BLaER1 treated with 17β-estradiol and CSF1 and Interleukin-3, amounts not matched to agents 10 nM and 100 nM (cell line): Measurements from ENCODE around the gene ANP32B.

Experiments used
- H3K27ac ChIP-seq, 11 experiments: shearing (Covaris generic); formaldehyde crosslinking; 2 replicates each; pipeline ENCODE4 v1.8.1; 2022
- H3K27me3 ChIP-seq, 11 experiments: shearing (Covaris generic); formaldehyde crosslinking; 2 replicates each; pipeline ENCODE4 v1.8.1; 2022
- H3K36me3 ChIP-seq, 11 experiments: shearing (Covaris generic); formaldehyde crosslinking; 2 replicates each; pipeline ENCODE4 v1.8.1; 2022
- H3K4me1 ChIP-seq, 10 experiments: shearing (Covaris generic); formaldehyde crosslinking; 2 replicates each; pipeline ENCODE4 v1.8.1; 2022
- H3K4me2 ChIP-seq, 11 experiments: shearing (Covaris generic); formaldehyde crosslinking; 2 replicates each; pipeline ENCODE4 v1.8.1; 2022
- H3K4me3 ChIP-seq, 10 experiments: shearing (Covaris generic); formaldehyde crosslinking; 2 replicates each; pipeline ENCODE4 v1.8.1; 2022
- H3K9ac ChIP-seq, 11 experiments: shearing (Covaris generic); formaldehyde crosslinking; 2 replicates each; pipeline ENCODE4 v1.8.1; 2022
- H3K9me3 ChIP-seq, 11 experiments: shearing (Covaris generic); formaldehyde crosslinking; replicated peaks in 1 of 11; 2 replicates each; pipeline ENCODE4 v1.8.1; 2022
- H4K20me1 ChIP-seq, 11 experiments: shearing (Covaris generic); formaldehyde crosslinking; 2 replicates each; pipeline ENCODE4 v1.8.1; 2022
- Cebpa-rat ChIP-seq, 11 experiments: shearing (Covaris generic); IDR thresholded peaks; 2 replicates each; pipeline ENCODE4 v1.8.1; 2022

The ANP32B gene

DNA sequence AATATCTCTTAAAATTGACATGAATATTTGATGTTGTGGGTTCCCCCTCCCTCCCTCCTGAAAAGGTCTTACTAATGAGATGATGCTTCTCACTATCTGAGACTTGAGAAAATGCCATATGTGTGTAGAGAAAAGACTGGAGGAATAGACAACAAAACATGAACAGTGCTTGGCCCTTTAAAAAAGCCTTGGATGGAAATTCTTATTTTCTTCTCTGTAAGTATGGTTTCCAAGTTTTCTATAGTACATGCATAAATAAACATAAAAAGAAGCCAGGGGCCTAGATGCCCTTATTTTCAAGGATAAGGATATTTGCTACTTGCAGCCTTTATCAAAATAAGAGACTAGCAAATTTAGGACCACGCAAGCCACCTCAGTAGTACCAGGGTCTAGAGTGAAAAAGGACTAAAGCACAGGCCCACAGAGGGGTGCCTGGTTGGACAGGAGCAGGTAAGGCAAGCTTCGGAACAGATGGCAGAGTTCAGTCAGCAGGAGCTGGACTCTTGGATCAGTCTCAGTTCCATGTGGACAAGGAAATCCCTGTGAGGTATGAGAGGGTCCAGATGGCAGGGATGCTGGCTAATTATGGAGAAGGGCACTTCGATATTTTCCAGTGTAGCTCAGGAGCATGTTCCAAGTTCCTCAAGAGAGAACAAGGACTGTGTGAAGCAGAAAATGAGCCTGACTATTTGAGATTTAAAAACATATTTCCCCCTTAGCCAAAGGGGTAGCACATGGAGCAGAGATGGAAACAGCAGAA lies 4.6 kb upstream of the ANP32B start:
- Histone ChIP-seq H3K4me2 (no peak overlapping the region), H3K4me3 (no peak overlapping the region), H3K27me3 (no peaks in the 10 kb centered on the region), H3K9ac (no peak overlapping the region; a peak in 1 of 22 replicates), H4K20me1 (no peaks in the 10 kb centered on the region), H3K9me3 (peaks cover 0 to 12% (median 7%) of the 10 kb centered on the region in 11 experiments; a peak in 9 of 22 replicates), H3K27ac (no peak overlapping the region), H3K36me3 (no peaks in the 10 kb centered on the region), H3K4me1 (peaks cover 0 to 20% (median 15%) of the 10 kb centered on the region in 10 experiments; a peak in 15 of 20 replicates)
- TF ChIP-seq Cebpa-rat (IDR thresholded peaks at IDR 0.05): no peak

GRCh38 chr9:97979788-97980478 lies 3.2 kb upstream of the ANP32B start:
- no peak overlapping the region for H3K27ac ChIP-seq
- H3K27me3 ChIP-seq: no peaks in the 10 kb centered on the region
- H3K4me2 ChIP-seq: no peak overlapping the region
- H3K4me3 ChIP-seq: no peak overlapping the region
- no peaks in the 10 kb centered on the region; a peak in 1 of 22 replicates for H4K20me1 ChIP-seq
- H3K9ac ChIP-seq: no peak overlapping the region
- no peak for TF ChIP-seq Cebpa-rat (IDR thresholded peaks at IDR 0.05)
- peaks cover 0 to 4% (median 3%) of the 10 kb centered on the region in 11 experiments; a peak in 8 of 22 replicates for H3K9me3 ChIP-seq
- no peaks in the 10 kb centered on the region for H3K36me3 ChIP-seq
- H3K4me1 ChIP-seq: peaks cover 0 to 22% (median 17%) of the 10 kb centered on the region in 10 experiments; a peak in 16 of 20 replicates

DNA sequence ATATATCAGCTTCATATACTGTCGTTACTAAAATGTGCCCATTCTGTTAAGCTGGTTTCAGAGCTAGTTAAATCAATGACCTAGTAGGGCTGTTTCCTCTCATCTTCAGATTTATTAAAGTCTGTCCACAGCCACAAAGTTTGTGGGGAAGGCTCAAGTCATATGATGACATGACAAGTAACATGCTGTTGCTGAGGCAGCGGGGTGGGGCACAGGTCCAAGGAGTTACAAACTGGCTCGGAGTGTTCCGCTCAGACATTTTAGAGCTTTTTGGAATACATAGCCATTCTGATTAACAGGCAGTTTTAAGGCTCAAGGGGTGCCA lies 2.7 kb upstream of the ANP32B start:
- H3K27ac ChIP-seq: no peak overlapping the region
- peaks cover 0 to 2% (median 0%) of the 10 kb centered on the region in 11 experiments; a peak in 4 of 22 replicates for H3K36me3 ChIP-seq
- H3K4me1 ChIP-seq: peaks cover 3 to 27% (median 22%) of the 10 kb centered on the region in 10 experiments; a peak in 18 of 20 replicates
- H4K20me1 ChIP-seq: no peaks in the 10 kb centered on the region; a peak in 1 of 22 replicates
- no peak for TF ChIP-seq Cebpa-rat (IDR thresholded peaks at IDR 0.05)
- no peak overlapping the region for H3K4me3 ChIP-seq
- no peaks in the 10 kb centered on the region for H3K9me3 ChIP-seq
- H3K27me3 ChIP-seq: no peaks in the 10 kb centered on the region
- H3K4me2 ChIP-seq: 0 out of 22 replicates have a peak overlapping the region, but pooled peaks of 1 of the 11 experiments have one; percentile 2
- no peak overlapping the region for H3K9ac ChIP-seq

- Histone ChIP-seq H3K4me2 (peak overlapping the region; percentile 84 to 98 (median 89); a peak in 17 of 22 replicates), H3K27me3 (no peaks in the 10 kb centered on the region), H3K4me1 (peaks cover 10 to 34% (median 29%) of the 10 kb centered on the region in 10 experiments), H4K20me1 (peaks cover 0 to 5% (median 1%) of the 10 kb centered on the region in 11 experiments; a peak in 7 of 22 replicates), H3K27ac (no peak overlapping the region), H3K36me3 (peaks cover 0 to 8% (median 4%) of the 10 kb centered on the region in 11 experiments; a peak in 7 of 22 replicates), H3K9me3 (peaks cover 0 to 3% (median 0%) of the 10 kb centered on the region in 11 experiments; a peak in 1 of 22 replicates), H3K9ac (0 out of 22 replicates have a peak overlapping the region, but pooled peaks of 2 of the 11 experiments have one; percentile 100), H3K4me3 (no peak overlapping the region)
- no peak for TF ChIP-seq Cebpa-rat (IDR thresholded peaks at IDR 0.05)
Measured at GRCh38 chr9:97980918-97981845, 2.0 kb upstream of the ANP32B start.

DNA sequence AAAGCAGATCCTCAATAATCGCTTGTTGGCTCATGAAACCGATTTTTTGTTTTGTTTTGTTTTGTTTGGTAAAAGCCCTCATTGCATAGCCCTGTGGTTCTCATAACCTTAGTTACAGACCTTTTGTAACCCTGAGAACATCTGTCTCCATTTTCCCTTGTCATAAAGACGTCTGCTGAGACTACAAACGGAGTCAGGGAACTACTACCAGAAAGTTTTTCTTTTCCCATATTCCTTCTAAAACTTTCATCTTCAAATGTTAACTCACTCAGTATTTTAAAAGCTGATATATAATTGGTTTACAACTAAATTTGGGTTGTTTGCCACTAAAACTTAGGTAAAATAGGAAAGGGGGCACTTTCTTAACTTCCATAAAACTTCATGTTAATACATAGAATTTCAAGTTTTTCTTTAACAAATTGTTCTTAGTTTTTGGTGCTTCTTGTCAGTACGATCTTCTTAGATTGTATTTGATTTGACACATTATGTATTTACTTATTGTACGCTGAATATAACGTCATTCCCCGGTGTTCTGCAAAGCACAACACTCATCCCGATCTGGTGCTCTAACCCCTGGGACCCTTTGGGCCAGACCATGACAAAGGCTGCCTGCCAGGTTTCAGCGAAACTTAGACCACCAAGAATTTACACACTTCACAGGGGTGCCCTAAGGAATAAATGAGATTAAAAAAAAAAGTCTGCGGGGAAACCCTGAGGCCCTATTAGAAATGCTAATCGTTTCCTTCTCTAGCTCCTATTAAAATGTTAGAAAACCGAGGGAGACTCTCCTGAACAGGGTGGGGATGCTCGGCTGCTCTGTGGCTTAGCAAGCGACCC lies 1.1 kb upstream of the ANP32B start:
- H4K20me1 ChIP-seq: peaks cover 2 to 14% (median 10%) of the 10 kb centered on the region in 11 experiments; a peak in 15 of 22 replicates
- TF ChIP-seq Cebpa-rat (IDR thresholded peaks at IDR 0.05): no peak
- peak overlapping the region; percentile 98 to 100 (median 100) for H3K9ac ChIP-seq
- peaks cover 0 to 16% (median 6%) of the 10 kb centered on the region in 11 experiments; a peak in 7 of 22 replicates for H3K36me3 ChIP-seq
- peak overlapping the region; percentile 84 to 98 (median 89) for H3K4me2 ChIP-seq
- peak overlapping the region; percentile 90 to 100 (median 100) for H3K27ac ChIP-seq
- peaks cover 19 to 43% (median 38%) of the 10 kb centered on the region in 10 experiments for H3K4me1 ChIP-seq
- peaks cover 0 to 3% (median 0%) of the 10 kb centered on the region in 11 experiments; a peak in 1 of 22 replicates for H3K9me3 ChIP-seq
- H3K27me3 ChIP-seq: no peaks in the 10 kb centered on the region
- H3K4me3 ChIP-seq: peak overlapping the region; percentile 88 to 95 (median 93)

- Histone ChIP-seq H3K9me3 (peaks cover 0 to 3% (median 0%) of the 10 kb centered on the region in 11 experiments; a peak in 1 of 22 replicates), H3K27ac (peak overlapping the region; percentile 95 to 100 (median 100)), H3K4me1 (peaks cover 35 to 59% (median 54%) of the 10 kb centered on the region in 10 experiments), H3K9ac (peak overlapping the region; percentile 98 to 100 (median 100)), H3K4me2 (peak overlapping the region; percentile 12 to 97 (median 88); a peak in 19 of 22 replicates), H4K20me1 (peaks cover 18 to 30% (median 26%) of the 10 kb centered on the region in 11 experiments; a peak in 21 of 22 replicates), H3K36me3 (peaks cover 0 to 32% (median 12%) of the 10 kb centered on the region in 11 experiments; a peak in 7 of 22 replicates), H3K27me3 (no peaks in the 10 kb centered on the region), H3K4me3 (peak overlapping the region; percentile 88 to 95 (median 93))
- TF ChIP-seq Cebpa-rat (IDR thresholded peaks at IDR 0.05): no peak; a peak in 1 of 22 replicates
Measured at GRCh38 chr9:97983589-97984187, 547 bp downstream of the ANP32B start.
